ENCODE measurements around the gene GRP.

Gene GRP

GRCh38 chr18:59268721-59269562, 49.0 kb downstream of the GRP start:
- DNase-seq: peak; percentile 41

GRCh38 chr18:59269563-59270119, 49.7 kb downstream of the GRP start:
- DNase-seq: no peak

GRCh38 chr18:59270689-59271257, 50.8 kb downstream of the GRP start:
- DNase-seq: no peak

- no peak for DNase-seq
Observed at GRCh38 chr18:59271606-59272220, 51.8 kb downstream of the GRP start.

GRCh38 chr18:59272221-59272888, 52.4 kb downstream of the GRP start:
- no peak for DNase-seq

GRCh38 chr18:59272891-59273758, 53.2 kb downstream of the GRP start, which contains the start of gene RAX:
Gene RAX, minus strand, starts transcription at chr18:59273454. Its CDS starts 248 bp downstream, at chr18:59273206.
- no peak for DNase-seq

- no peak for DNase-seq
Observed at GRCh38 chr18:59273759-59274532, 54.0 kb downstream of the GRP start.

GRCh38 chr18:59274533-59274928, 54.6 kb downstream of the GRP start:
- DNase-seq: no peak

GRCh38 chr18:59275406-59275949, 55.5 kb downstream of the GRP start:
- no peak for DNase-seq

GRCh38 chr18:59276047-59276446, 56.1 kb downstream of the GRP start:
- DNase-seq: no peak

- DNase-seq: no peak
Observed at GRCh38 chr18:59278793-59279192, 58.8 kb downstream of the GRP start.

GRCh38 chr18:59279193-59279592, 59.2 kb downstream of the GRP start:
- no peak for DNase-seq

GRCh38 chr18:59279722-59280121, 59.8 kb downstream of the GRP start:
- no peak for DNase-seq
